NT2/D1 (cell line): Measurements from ENCODE around the gene MDK.

ENCODE experiments used
- YY1 ChIP-seq: IDR thresholded peaks from 2 replicates; pipeline ENCODE4 v1.6.1; 2011; ENCODE audit not compliant: insufficient read length, insufficient read depth
- ZNF274 ChIP-seq: IDR thresholded peaks from 2 replicates; pipeline ENCODE4 v1.6.1; 2011; ENCODE audit warnings: mild to moderate bottlenecking, low read depth, low read length

GRCh38 chr11:46350695-46351094, 30.8 kb upstream of the MDK start:
- TF ChIP-seq YY1 = no peak
- TF ChIP-seq ZNF274 = no peak
